Activated T-cell treated with anti-CD3 and anti-CD28 coated beads for 48 hours (primary cell): Measurements from ENCODE around the gene CLEC2L.
"Not testable (repeated sequence)": the region's sequence is repeated elsewhere in the genome, so short reads cannot be mapped to it uniquely, and the experiment has no call there.

ENCODE experiments used
- DNase-seq: peaks from one replicate; pipeline ENCODE4 v3.0.0-alpha.2; 2020; ENCODE audit warnings: low read depth

The CLEC2L gene

GRCh38 chr7:139523968-139524815 is 707 bp downstream of the CLEC2L start:
- DNase-seq = no peak

- DNase-seq = no peak
These were observed 1.8 kb downstream of the CLEC2L start for GRCh38 chr7:139525239-139525638.

- no peak for DNase-seq
These were observed 2.3 kb downstream of the CLEC2L start for GRCh38 chr7:139525750-139526149.

GRCh38 chr7:139526578-139527544 is 3.4 kb downstream of the CLEC2L start:
- DNase-seq = no peak

- DNase-seq = no peak
These were observed 7.6 kb downstream of the CLEC2L start for GRCh38 chr7:139531094-139531493.

GRCh38 chr7:139532636-139533155 is 9.2 kb downstream of the CLEC2L start:
- DNase-seq = no peak

- DNase-seq = no peak
These were observed 10.6 kb downstream of the CLEC2L start for GRCh38 chr7:139534096-139534495.

GRCh38 chr7:139534966-139535651 is 11.6 kb downstream of the CLEC2L start:
- DNase-seq = no peak

- DNase-seq = no peak
These were observed 12.7 kb downstream of the CLEC2L start for GRCh38 chr7:139536152-139536551.

GRCh38 chr7:139538881-139539635 is 15.6 kb downstream of the CLEC2L start:
- DNase-seq = no peak

- no peak for DNase-seq
These were observed 16.7 kb downstream of the CLEC2L start for GRCh38 chr7:139540203-139540602.

- DNase-seq = no peak
These were observed 18.3 kb downstream of the CLEC2L start for GRCh38 chr7:139541600-139542307.

GRCh38 chr7:139542308-139543151 is 19.0 kb downstream of the CLEC2L start:
- DNase-seq = no peak

- no peak for DNase-seq
These were observed 20.5 kb downstream of the CLEC2L start for GRCh38 chr7:139543801-139544603.

- no peak for DNase-seq
These were observed 21.2 kb downstream of the CLEC2L start for GRCh38 chr7:139544645-139545044.

GRCh38 chr7:139548302-139549028 is 25.0 kb downstream of the CLEC2L start:
- no peak for DNase-seq

- not testable (repeated sequence) for DNase-seq
These were observed 30.7 kb downstream of the CLEC2L start for GRCh38 chr7:139553991-139554700.
